NCI-H2171 treated with DMSO at 0.1 percent for 48 hours (cell line): ENCODE data around the gene RAD52.
A peak's percentile ranks its signal among the peaks of the same experiment; 100 is the strongest.

ENCODE experiments used
- DNase-seq: peaks from one replicate; lab custom pipeline; 2025; lab: John Stamatoyannopoulos, UW

RAD52 gene

GRCh38 chr12:949453-950191 is at the start of gene RAD52:
Gene RAD52 (minus strand): TSS chr12:949694. CDS start chr12:933058, 16,636 bp downstream.
- DNase-seq, result peak; percentile 100

GRCh38 chr12:998020-998874 is 48.8 kb upstream of the RAD52 start:
- no peak for DNase-seq

GRCh38 chr12:997505-997904 is 48.0 kb upstream of the RAD52 start:
- DNase-seq, result no peak

- DNase-seq, result no peak
Measured at GRCh38 chr12:996881-997280, 47.4 kb upstream of the RAD52 start.

- no peak for DNase-seq
Measured at GRCh38 chr12:992647-993046, 43.2 kb upstream of the RAD52 start.

GRCh38 chr12:991350-992333 is 42.1 kb upstream of the RAD52 start:
- peak; percentile 76 for DNase-seq

- DNase-seq, result peak; percentile 98
Measured at GRCh38 chr12:990661-991349, 41.3 kb upstream of the RAD52 start, which contains the start of gene ERC1. Gene ERC1 (plus strand): TSS chr12:991223. CDS start chr12:1027904, 36,681 bp downstream.

- peak; percentile 88 for DNase-seq
Measured at GRCh38 chr12:989751-990660, 40.5 kb upstream of the RAD52 start.

GRCh38 chr12:989051-989450 is 39.6 kb upstream of the RAD52 start:
- DNase-seq, result no peak

- no peak for DNase-seq
Measured at GRCh38 chr12:988646-989045, 39.2 kb upstream of the RAD52 start.

GRCh38 chr12:981961-982360 is 32.5 kb upstream of the RAD52 start:
- no peak for DNase-seq

GRCh38 chr12:981176-981828 is 31.8 kb upstream of the RAD52 start:
- DNase-seq, result no peak

GRCh38 chr12:979349-979748 is 29.9 kb upstream of the RAD52 start:
- DNase-seq, result no peak

GRCh38 chr12:977156-977555 is 27.7 kb upstream of the RAD52 start:
- no peak for DNase-seq

- no peak for DNase-seq
Measured at GRCh38 chr12:976644-977043, 27.1 kb upstream of the RAD52 start.

GRCh38 chr12:974271-974862 is 24.9 kb upstream of the RAD52 start:
- DNase-seq, result no peak

- DNase-seq, result no peak
Measured at GRCh38 chr12:971991-972390, 22.5 kb upstream of the RAD52 start.

GRCh38 chr12:969821-970220 is 20.3 kb upstream of the RAD52 start:
- DNase-seq, result no peak

- no peak for DNase-seq
Measured at GRCh38 chr12:968545-968944, 19.1 kb upstream of the RAD52 start.
